ENCODE results near the gene ODC1.

Gene ODC1

DNA sequence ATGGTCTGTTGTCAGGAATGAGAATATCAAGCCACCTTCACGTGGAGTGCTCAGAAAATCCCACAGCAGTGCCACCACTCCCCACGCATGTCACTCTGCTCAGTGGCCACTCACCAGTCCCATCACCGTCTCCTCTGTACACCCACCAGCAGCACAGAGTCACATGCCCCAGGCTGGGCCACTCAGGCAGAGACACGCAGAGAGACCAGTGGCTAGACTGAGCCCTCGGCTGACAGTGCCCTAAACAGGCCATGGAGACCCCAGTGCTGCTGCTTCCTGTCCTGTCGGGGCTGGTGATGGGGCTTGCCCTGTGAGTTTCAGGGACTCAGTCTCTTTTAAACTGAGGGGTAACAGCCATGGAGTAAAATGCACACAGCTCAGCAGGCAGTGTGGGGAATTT is 25.9 kb downstream of the ODC1 start:
- ChIA-PET POLR2A (no interaction called here), CTCF (no interaction called here)
- H3K36me3 ChIP-seq (ENCODE audit: control insufficient read depth in 2 of 2, insufficient read depth in 1 of 2, low read length in 2 of 2), result peaks cover 0 to 4% of the 10 kb centered on the region in 2 experiments; a peak in 2 of 3 replicates

DNA sequence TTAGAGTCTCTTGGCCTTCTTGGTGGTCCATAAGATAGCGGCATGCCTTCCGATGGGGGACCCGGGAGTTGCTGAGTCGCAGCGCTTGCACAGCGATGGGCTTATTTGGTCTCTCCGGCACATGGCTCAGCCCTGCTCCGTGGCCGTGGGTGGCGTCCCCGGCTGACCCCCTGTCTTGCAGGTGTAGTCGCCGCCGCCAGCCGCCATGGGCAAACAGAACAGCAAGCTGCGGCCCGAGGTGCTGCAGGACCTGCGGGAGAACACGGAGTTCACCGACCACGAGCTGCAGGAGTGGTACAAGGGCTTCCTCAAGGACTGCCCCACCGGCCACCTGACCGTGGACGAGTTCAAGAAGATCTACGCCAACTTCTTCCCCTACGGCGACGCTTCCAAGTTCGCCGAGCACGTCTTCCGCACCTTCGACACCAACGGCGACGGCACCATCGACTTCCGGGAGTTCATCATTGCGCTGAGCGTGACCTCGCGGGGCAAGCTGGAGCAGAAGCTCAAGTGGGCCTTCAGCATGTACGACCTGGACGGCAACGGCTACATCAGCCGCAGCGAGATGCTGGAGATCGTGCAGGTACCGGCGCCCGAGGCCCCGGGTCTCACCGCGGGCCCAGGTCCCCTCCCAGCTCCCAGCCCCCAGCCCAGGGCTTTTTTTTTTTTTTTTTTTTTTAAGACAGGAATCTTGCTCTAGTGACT is 28.4 kb downstream of the ODC1 start:
- Histone ChIP-seq H3K4me1 (ENCODE audit: control insufficient read depth, insufficient read depth, low read length) (peaks cover 2% of the 10 kb centered on the region; the same call in 1 of the 2 replicates), H3K9me3 (ENCODE audit: control insufficient read depth, insufficient read depth, low read depth, low read length) (no peaks in the 10 kb centered on the region), H3K36me3 (ENCODE audit: control insufficient read depth in 2 of 2, insufficient read depth in 1 of 2, low read length in 2 of 2) (peaks cover 0 to 4% of the 10 kb centered on the region in 2 experiments; a peak in 2 of 3 replicates), H3K4me3 (ENCODE audit: low read depth, low read length) (no peak overlapping the region), H3K27ac (ENCODE audit: extremely low read depth, low read depth, low read length) (no peak overlapping the region)
- ChIA-PET POLR2A (no interaction called here), CTCF (interaction anchor here (2.1 to 3.3 kb wide), 2 partner anchors 11 to 15 kb away, joined by 9 to 16 read pairs; no protein-coding TSS in a partner anchor)
- no peak for TF ChIP-seq TRIM28 (IDR thresholded peaks at IDR 0.05; ENCODE audit: borderline replicate concordance, low read length)
- TF ChIP-seq ZNF302 (tag by site-specific recombination; IDR thresholded peaks at IDR 0.05; ENCODE audit: low read depth), result no peak
- TF ChIP-seq ZBTB48 (tag by site-specific recombination; IDR thresholded peaks at IDR 0.05), result no peak
- TF ChIP-seq ZNF433 (tag by site-specific recombination; IDR thresholded peaks at IDR 0.05; ENCODE audit: low read depth), result no peak
- TF ChIP-seq ZNF701 (tag by site-specific recombination; IDR thresholded peaks at IDR 0.05), result no peak
- TF ChIP-seq, protein P1, sequence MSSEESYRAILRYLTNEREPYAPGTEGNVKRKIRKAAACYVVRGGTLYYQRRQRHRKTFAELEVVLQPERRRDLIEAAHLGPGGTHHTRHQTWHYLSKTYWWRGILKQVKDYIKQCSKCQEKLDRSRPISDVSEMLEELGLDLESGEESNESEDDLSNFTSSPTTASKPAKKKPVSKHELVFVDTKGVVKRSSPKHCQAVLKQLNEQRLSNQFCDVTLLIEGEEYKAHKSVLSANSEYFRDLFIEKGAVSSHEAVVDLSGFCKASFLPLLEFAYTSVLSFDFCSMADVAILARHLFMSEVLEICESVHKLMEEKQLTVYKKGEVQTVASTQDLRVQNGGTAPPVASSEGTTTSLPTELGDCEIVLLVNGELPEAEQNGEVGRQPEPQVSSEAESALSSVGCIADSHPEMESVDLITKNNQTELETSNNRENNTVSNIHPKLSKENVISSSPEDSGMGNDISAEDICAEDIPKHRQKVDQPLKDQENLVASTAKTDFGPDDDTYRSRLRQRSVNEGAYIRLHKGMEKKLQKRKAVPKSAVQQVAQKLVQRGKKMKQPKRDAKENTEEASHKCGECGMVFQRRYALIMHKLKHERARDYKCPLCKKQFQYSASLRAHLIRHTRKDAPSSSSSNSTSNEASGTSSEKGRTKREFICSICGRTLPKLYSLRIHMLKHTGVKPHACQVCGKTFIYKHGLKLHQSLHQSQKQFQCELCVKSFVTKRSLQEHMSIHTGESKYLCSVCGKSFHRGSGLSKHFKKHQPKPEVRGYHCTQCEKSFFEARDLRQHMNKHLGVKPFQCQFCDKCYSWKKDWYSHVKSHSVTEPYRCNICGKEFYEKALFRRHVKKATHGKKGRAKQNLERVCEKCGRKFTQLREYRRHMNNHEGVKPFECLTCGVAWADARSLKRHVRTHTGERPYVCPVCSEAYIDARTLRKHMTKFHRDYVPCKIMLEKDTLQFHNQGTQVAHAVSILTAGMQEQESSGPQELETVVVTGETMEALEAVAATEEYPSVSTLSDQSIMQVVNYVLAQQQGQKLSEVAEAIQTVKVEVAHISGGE (tag by site-specific recombination; conservative IDR thresholded peaks at IDR 0.05; ENCODE audit: low read depth), result no peak
- TF ChIP-seq KLF1 (tag by site-specific recombination; IDR thresholded peaks at IDR 0.05), result no peak
- no peak for TF ChIP-seq ZNF248 (tag by site-specific recombination; IDR thresholded peaks at IDR 0.05)
- TF ChIP-seq, protein P2, sequence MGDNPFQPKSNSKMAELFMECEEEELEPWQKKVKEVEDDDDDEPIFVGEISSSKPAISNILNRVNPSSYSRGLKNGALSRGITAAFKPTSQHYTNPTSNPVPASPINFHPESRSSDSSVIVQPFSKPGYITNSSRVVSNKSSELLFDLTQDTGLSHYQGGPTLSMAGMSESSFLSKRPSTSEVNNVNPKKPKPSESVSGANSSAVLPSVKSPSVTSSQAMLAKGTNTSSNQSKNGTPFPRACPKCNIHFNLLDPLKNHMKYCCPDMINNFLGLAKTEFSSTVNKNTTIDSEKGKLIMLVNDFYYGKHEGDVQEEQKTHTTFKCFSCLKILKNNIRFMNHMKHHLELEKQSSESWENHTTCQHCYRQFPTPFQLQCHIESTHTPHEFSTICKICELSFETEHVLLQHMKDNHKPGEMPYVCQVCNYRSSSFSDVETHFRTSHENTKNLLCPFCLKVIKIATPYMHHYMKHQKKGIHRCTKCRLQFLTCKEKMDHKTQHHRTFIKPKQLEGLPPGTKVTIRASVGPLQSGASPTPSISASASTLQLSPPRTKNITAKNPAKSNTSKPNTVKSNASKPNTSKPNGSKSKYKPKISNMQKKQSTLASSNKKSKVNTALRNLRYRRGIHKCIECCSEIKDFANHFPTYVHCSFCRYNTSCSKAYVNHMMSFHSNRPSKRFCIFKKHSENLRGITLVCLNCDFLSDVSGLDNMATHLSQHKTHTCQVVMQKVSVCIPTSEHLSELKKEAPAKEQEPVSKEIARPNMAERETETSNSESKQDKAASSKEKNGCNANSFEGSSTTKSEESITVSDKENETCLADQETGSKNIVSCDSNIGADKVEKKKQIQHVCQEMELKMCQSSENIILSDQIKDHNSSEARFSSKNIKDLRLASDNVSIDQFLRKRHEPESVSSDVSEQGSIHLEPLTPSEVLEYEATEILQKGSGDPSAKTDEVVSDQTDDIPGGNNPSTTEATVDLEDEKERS (tag by site-specific recombination; IDR thresholded peaks at IDR 0.05), result no peak
- TF ChIP-seq ZNF155 (tag by site-specific recombination; IDR thresholded peaks at IDR 0.05), result no peak
- TF ChIP-seq ZNF670 (tag by site-specific recombination; IDR thresholded peaks at IDR 0.05; ENCODE audit: low read depth), result no peak
- TF ChIP-seq ZNF747 (tag by site-specific recombination; IDR thresholded peaks at IDR 0.05), result no peak
- TF ChIP-seq, protein P3, sequence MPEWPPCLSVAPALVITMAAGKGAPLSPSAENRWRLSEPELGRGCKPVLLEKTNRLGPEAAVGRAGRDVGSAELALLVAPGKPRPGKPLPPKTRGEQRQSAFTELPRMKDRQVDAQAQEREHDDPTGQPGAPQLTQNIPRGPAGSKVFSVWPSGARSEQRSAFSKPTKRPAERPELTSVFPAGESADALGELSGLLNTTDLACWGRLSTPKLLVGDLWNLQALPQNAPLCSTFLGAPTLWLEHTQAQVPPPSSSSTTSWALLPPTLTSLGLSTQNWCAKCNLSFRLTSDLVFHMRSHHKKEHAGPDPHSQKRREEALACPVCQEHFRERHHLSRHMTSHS (tag by site-specific recombination; IDR thresholded peaks at IDR 0.05), result no peak
- TF ChIP-seq ZNF792 (tag by site-specific recombination; IDR thresholded peaks at IDR 0.05), result no peak
- no peak for TF ChIP-seq ZNF510 (tag by site-specific recombination; IDR thresholded peaks at IDR 0.05; ENCODE audit: insufficient replicate concordance)

More for the DNA sequence above, 25.9 kb downstream of the ODC1 start:
- Histone ChIP-seq H3K27ac (ENCODE audit: extremely low read depth, low read depth, low read length) (no peak overlapping the region), H3K4me1 (ENCODE audit: control insufficient read depth, insufficient read depth, low read length) (peaks cover 2% of the 10 kb centered on the region; the same call in 1 of the 2 replicates), H3K4me3 (ENCODE audit: low read depth, low read length) (no peak overlapping the region), H3K9me3 (ENCODE audit: control insufficient read depth, insufficient read depth, low read depth, low read length) (no peaks in the 10 kb centered on the region)
- no peak for TF ChIP-seq ZNF274 (IDR thresholded peaks at IDR 0.05; ENCODE audit: low read length)
- TF ChIP-seq ZNF274 (tag by site-specific recombination; IDR thresholded peaks at IDR 0.05; ENCODE audit: borderline replicate concordance), result no peak
- no peak for TF ChIP-seq GLIS1 (tag by site-specific recombination; IDR thresholded peaks at IDR 0.05)
- no peak for TF ChIP-seq KLF9 (tag by site-specific recombination; IDR thresholded peaks at IDR 0.05; ENCODE audit: low read depth)
